ENCODE measurements around the gene CARD11.

DNA sequence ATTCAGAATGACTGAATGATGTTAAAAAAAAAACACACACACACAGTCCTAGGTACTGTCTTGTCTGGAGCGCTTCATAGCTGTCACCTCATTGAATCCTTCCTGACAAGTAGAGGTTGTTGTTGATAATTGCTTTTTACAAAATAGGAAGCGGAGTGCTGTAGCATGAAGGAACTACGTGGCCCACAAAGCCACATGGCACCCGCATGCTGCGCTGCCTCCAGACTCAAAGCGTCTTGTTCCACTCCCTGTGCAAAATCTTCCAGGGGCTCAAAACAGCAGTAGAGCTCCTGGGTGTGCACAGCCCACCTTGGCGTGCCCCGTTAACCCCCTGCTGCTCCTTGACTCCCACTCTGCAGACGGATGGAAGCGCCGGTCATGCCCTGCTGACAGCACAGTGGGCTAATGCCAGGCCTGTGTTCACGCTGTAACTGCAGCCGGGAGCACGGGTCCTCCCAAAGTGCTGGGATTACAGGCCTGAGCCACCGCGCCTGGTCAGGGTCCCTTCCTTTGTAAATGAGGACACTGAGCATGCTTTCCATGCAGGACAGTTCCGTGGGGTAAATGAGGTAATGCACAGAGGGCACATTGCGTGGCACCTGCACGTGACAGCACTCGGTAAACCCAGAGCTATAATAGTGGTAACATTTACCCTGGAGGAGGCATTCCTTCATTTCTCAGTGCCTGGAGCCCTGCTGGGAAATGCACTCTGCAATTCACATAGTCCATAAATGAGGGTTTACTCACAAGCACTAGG, 108.5 kb downstream of the CARD11 start:
- TF ChIP-seq ZBTB7A (CRISPR knock-in tag; IDR thresholded peaks at IDR 0.05) (no peak), ZNF414 (CRISPR knock-in tag; IDR thresholded peaks at IDR 0.05) (no peak), ZNF382 (CRISPR knock-in tag; IDR thresholded peaks at IDR 0.05; ENCODE audit: borderline replicate concordance) (no peak), SIX4 (CRISPR knock-in tag; IDR thresholded peaks at IDR 0.05) (no peak), ZKSCAN5 (CRISPR knock-in tag; IDR thresholded peaks at IDR 0.05) (no peak), MED8 (CRISPR knock-in tag; IDR thresholded peaks at IDR 0.05; ENCODE audit: insufficient replicate concordance) (no peak), ZHX1 (CRISPR knock-in tag; IDR thresholded peaks at IDR 0.05; ENCODE audit: low read depth) (no peak), ZNF556 (CRISPR knock-in tag; IDR thresholded peaks at IDR 0.05; ENCODE audit: borderline replicate concordance) (no peak), POLR2AphosphoS5 (IDR thresholded peaks at IDR 0.05; ENCODE audit: low read depth, low read length) (no peak), NR1H2 (CRISPR knock-in tag; IDR thresholded peaks at IDR 0.05; ENCODE audit: borderline replicate concordance, low read depth) (no peak), ZNF737 (CRISPR knock-in tag; IDR thresholded peaks at IDR 0.05; ENCODE audit: borderline replicate concordance) (no peak)
- TF ChIP-seq, protein P1, sequence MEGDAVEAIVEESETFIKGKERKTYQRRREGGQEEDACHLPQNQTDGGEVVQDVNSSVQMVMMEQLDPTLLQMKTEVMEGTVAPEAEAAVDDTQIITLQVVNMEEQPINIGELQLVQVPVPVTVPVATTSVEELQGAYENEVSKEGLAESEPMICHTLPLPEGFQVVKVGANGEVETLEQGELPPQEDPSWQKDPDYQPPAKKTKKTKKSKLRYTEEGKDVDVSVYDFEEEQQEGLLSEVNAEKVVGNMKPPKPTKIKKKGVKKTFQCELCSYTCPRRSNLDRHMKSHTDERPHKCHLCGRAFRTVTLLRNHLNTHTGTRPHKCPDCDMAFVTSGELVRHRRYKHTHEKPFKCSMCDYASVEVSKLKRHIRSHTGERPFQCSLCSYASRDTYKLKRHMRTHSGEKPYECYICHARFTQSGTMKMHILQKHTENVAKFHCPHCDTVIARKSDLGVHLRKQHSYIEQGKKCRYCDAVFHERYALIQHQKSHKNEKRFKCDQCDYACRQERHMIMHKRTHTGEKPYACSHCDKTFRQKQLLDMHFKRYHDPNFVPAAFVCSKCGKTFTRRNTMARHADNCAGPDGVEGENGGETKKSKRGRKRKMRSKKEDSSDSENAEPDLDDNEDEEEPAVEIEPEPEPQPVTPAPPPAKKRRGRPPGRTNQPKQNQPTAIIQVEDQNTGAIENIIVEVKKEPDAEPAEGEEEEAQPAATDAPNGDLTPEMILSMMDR (CRISPR knock-in tag; IDR thresholded peaks at IDR 0.05), result no peak
